SU-DHL-6 (cell line): ENCODE results near the gene TMPRSS2.

Source experiments
- H2AFZ ChIP-seq: fragments of 200-600 bp; sonication (generic); 2 replicates; pipeline ENCODE4 v1.6.1; 2014; ENCODE audit warnings: low read depth, mild to moderate bottlenecking, moderate library complexity, mixed read lengths, antibody characterized with exemption, low read length; ENCODE audit not compliant: severe bottlenecking
- H3F3A ChIP-seq: fragments of 200-600 bp; shearing (Covaris generic); 2 replicates; pipeline ENCODE4 v1.6.0; 2016; ENCODE audit warnings: antibody characterized with exemption, mild to moderate bottlenecking; ENCODE audit not compliant: insufficient read depth
- H3K27ac ChIP-seq: fragments of 200-600 bp; sonication (generic); 2 replicates; pipeline ENCODE4 v1.5.1; 2016; ENCODE audit warnings: low read depth, mild to moderate bottlenecking, low read length, moderate library complexity, mixed read lengths
- H3K27me3 ChIP-seq: fragments of 200-600 bp; sonication (generic), shearing (Covaris generic); 2 replicates; pipeline ENCODE4 v1.6.0; 2014; ENCODE audit warnings: mild to moderate bottlenecking, low read length
- H3K36me3 ChIP-seq: fragments of 200-600 bp; sonication (generic); 2 replicates; pipeline ENCODE4 v1.6.1; 2014; ENCODE audit warnings: mild to moderate bottlenecking, low read length, mixed read lengths
- H3K4me2 ChIP-seq: fragments of 300-600, 200-600 bp; shearing (Covaris generic), sonication (generic); 2 replicates; pipeline ENCODE4 v1.6.0; 2014; ENCODE audit warnings: low read length, low read depth, mild to moderate bottlenecking; ENCODE audit not compliant: poor library complexity, severe bottlenecking
- H3K4me3 ChIP-seq: fragments of 200-600 bp; sonication (generic); 2 replicates; pipeline ENCODE4 v1.5.1; 2014; ENCODE audit warnings: antibody characterized with exemption, low read length, mild to moderate bottlenecking, mixed read lengths; ENCODE audit not compliant: insufficient read depth, poor library complexity, severe bottlenecking
- H3K79me2 ChIP-seq: fragments of 200-600 bp; sonication (generic); 2 replicates; pipeline ENCODE4 v1.6.1; 2014; ENCODE audit warnings: mild to moderate bottlenecking, low read length, moderate library complexity; ENCODE audit not compliant: insufficient read depth
- H3K9ac ChIP-seq: fragments of 200-600 bp; sonication (generic); 2 replicates; pipeline ENCODE4 v1.7.0; 2014; ENCODE audit warnings: mild to moderate bottlenecking, low read length
- H3K9me2 ChIP-seq: fragments of 200-600 bp; sonication (generic); replicated peaks from 2 replicates; pipeline ENCODE4 v1.6.1; 2014; ENCODE audit warnings: low read length; ENCODE audit not compliant: insufficient read depth
- H3K9me3 ChIP-seq: fragments of 200-600 bp; sonication (generic); 2 replicates; pipeline ENCODE4 v1.6.1; 2014; ENCODE audit warnings: low read length, mixed read lengths; ENCODE audit not compliant: insufficient read depth
- H4K20me1 ChIP-seq: fragments of 200-600 bp; sonication (generic); 2 replicates; pipeline ENCODE4 v1.6.1; 2014; ENCODE audit warnings: low read depth, mild to moderate bottlenecking, antibody characterized with exemption, low read length, moderate library complexity, mixed read lengths
- CTCF ChIP-seq: fragments of 200-600 bp; sonication (generic); IDR thresholded peaks from one replicate; pipeline ENCODE4 v1.5.1; 2017; ENCODE audit warnings: antibody characterized with exemption, mild to moderate bottlenecking, low read length, moderate library complexity; ENCODE audit not compliant: insufficient read depth, poor library complexity, severe bottlenecking
- EZH2phosphoT487 ChIP-seq: fragments of 200-600 bp; sonication (generic), shearing (Covaris generic); conservative IDR thresholded peaks from 2 replicates; pipeline ENCODE4 v1.6.1; 2018; ENCODE audit warnings: mild to moderate bottlenecking, antibody characterized with exemption, low read length, moderate library complexity, mixed read lengths

The TMPRSS2 gene

GRCh38 chr21:41542727-41543126 lies 34.8 kb upstream of the TMPRSS2 start:
- H4K20me1 ChIP-seq = no peaks in the 10 kb centered on the region
- H3K4me3 ChIP-seq = no peak overlapping the region
- H3F3A ChIP-seq = no peaks in the 10 kb centered on the region
- no peak overlapping the region for H3K4me2 ChIP-seq
- no peak overlapping the region for H3K9ac ChIP-seq
- no peaks in the 10 kb centered on the region for H3K9me2 ChIP-seq
- H3K27me3 ChIP-seq = no peaks in the 10 kb centered on the region
- no peak overlapping the region for H3K27ac ChIP-seq
- no peaks in the 10 kb centered on the region for H3K79me2 ChIP-seq
- H2AFZ ChIP-seq = no peak overlapping the region
- TF ChIP-seq CTCF = no peak
- TF ChIP-seq EZH2phosphoT487 = no peak
- no peaks in the 10 kb centered on the region for H3K36me3 ChIP-seq
- H3K9me3 ChIP-seq = no peaks in the 10 kb centered on the region

GRCh38 chr21:41537356-41537755 lies 29.4 kb upstream of the TMPRSS2 start:
- no peak overlapping the region for H3K4me3 ChIP-seq
- no peak overlapping the region for H3K27ac ChIP-seq
- no peaks in the 10 kb centered on the region for H3K9me2 ChIP-seq
- TF ChIP-seq EZH2phosphoT487 = no peak
- no peak for TF ChIP-seq CTCF
- no peaks in the 10 kb centered on the region for H3K27me3 ChIP-seq
- no peaks in the 10 kb centered on the region for H3K9me3 ChIP-seq
- no peaks in the 10 kb centered on the region for H3F3A ChIP-seq
- no peaks in the 10 kb centered on the region for H4K20me1 ChIP-seq
- H3K36me3 ChIP-seq = no peaks in the 10 kb centered on the region
- no peaks in the 10 kb centered on the region for H3K79me2 ChIP-seq
- H3K9ac ChIP-seq = no peak overlapping the region
- no peak overlapping the region for H3K4me2 ChIP-seq
- no peak overlapping the region for H2AFZ ChIP-seq

DNA sequence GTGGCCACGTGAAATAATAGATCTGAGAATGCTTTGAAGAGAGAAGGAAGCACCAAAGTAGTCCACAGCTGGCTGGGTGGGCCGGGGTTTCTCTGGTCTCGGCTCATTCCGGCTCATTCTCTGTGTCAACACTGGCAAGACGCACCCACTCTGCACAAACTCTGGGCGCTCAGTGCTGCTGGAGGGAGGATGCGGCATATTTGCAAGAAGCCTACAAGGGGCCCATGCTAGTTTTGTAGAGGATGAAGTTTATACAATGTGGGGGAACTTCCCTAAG lies 28.8 kb upstream of the TMPRSS2 start:
- no peak overlapping the region for H3K27ac ChIP-seq

More for the DNA sequence above, 28.8 kb upstream of the TMPRSS2 start:
- Histone ChIP-seq H3K4me3 (no peak overlapping the region), H3K4me2 (no peak overlapping the region), H3K9me2 (no peaks in the 10 kb centered on the region), H3F3A (no peaks in the 10 kb centered on the region), H3K36me3 (no peaks in the 10 kb centered on the region), H3K9me3 (no peaks in the 10 kb centered on the region), H3K9ac (no peak overlapping the region), H3K79me2 (no peaks in the 10 kb centered on the region), H2AFZ (no peak overlapping the region), H4K20me1 (no peaks in the 10 kb centered on the region), H3K27me3 (no peaks in the 10 kb centered on the region)
- no peak for TF ChIP-seq CTCF
- TF ChIP-seq EZH2phosphoT487 = no peak
